ENCODE measurements around the gene TMED8. TPM values are rescaled to one million over a fixed set of nuclear protein-coding genes. Genes with fewer than 3 reads are reported as not detected.

TMED8 gene, protein sequence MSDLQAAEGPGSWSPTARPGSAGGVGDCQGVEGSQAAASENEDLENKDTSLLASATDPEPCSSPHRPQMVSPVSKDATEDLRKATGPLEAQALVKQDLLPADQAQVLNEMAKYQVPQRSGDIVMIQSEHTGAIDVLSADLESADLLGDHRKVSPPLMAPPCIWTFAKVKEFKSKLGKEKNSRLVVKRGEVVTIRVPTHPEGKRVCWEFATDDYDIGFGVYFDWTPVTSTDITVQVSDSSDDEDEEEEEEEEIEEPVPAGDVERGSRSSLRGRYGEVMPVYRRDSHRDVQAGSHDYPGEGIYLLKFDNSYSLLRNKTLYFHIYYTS
- total RNA-seq: 5.7 and 5.8 TPM in 2 replicates

DNA sequence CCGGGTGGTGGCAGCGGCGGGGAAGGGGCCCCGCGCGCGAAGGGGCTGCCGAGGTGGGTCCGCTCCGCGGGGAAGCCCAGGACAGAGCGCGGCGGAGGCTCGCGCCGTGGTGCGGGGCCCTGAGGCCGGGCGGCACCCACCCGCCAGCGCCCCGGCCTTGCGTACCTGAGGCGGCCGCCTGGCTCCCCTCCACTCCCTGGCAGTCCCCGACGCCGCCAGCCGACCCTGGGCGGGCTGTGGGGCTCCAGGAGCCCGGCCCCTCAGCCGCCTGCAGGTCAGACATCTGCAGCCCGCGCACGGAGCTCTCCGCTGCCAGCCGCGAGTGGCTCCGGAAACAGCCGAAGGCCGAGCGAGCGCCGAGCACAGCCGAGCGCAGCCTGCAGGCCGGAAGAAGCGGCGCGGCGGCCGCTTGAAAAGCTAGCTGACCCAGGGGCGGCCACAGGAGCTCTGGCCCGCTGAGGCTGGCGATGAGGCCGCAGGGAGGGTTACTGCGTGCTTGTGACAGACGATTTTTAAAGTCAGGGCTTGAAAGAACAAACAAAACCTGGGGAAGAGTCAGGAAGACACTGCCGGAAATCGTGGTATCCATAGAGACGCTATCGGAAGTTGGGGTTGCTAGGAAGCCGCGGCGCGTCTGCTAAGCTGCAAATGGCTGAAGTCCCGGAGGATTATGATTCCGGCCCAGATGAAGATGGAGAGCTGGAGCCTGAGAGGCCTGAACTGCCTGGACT is at the start of gene TMED8, which contains the start of gene SAMD15:
Gene TMED8 (minus strand): TSS at position 324 of the 731 bp plus-strand sequence. CDS start 41 bp downstream, at position 283.
Gene SAMD15 (plus strand): TSS at position 609 of the 731 bp plus-strand sequence. CDS start 40 bp downstream, at position 649.

DNA sequence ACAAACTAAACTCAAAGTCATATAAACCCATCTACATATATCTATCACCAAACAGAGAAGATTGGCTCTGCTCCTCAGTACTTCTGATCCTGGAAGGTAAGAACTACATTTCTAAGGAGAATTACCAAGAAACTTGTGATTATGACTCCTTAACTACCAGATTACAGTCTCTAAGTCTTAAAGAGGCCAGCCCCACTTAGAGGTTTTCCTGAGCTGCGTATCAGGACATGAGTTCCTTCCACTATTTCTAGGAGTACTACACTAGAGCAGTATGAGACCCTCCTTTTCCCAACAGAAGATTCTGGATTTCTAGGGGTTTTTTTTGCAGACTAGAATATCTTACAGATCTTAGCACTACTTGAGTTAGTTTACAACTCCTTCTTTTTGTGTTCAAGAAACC is 46.5 kb upstream of the TMED8 start, which contains the start of gene NOXRED1:
Gene NOXRED1 (minus strand): TSS at position 101 of the 400 bp plus-strand sequence. CDS start 634 bp downstream, outside the sequence.

DNA sequence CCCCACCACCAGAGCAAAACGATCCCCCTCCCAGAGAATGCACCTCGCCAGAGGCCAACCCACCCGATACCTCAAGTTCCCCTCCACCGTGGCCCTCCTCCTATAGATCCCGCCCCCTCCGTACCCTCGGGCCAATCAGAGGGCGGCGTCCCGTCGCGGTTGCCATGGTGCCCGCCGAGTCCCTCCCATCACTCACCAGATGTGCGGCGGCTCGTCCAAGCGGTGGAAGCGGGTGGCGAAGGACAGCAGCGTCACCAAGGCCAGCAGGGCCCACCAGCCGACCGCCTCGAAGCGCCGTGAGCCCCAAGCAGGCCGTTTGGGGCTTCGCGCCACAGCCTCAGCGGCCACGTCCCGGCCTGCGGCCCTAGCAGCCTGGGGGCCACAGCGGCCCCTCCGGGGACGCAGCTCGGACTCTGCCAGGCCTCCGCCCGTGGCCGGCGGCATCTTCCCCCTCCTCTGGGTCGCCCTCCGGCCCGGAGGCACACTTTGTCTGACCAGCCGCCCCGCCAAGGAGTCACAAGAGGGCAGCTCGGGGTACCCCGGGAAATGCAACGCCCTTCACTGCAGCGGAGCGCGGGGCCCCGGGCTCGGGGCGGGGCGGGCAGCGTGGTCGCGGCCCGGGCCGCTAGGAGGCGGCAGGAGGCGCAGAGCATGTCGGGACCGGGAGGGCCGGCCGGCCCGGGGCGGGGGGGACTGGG is 56.5 kb downstream of the TMED8 start, which contains the start of gene POMT2:
Gene POMT2 (minus strand): TSS at position 646 of the 698 bp plus-strand sequence. CDS start 202 bp downstream, at position 444.

Other genes with a start within 250 kb of the TMED8 start
- not detected in 2 replicates for gene ZDHHC22, start 235.3 kb downstream of the TMED8 start, total RNA-seq
- not detected in 2 replicates for gene TMEM63C, start 195.3 kb downstream of the TMED8 start, total RNA-seq
- gene NGB, start 105.9 kb downstream of the TMED8 start, total RNA-seq: not detected in 2 replicates
- gene POMT2, start 56.2 kb downstream of the TMED8 start, total RNA-seq: 9.4 and 14.4 TPM in 2 replicates
- gene GSTZ1, start 56.1 kb downstream of the TMED8 start, total RNA-seq: 19.6 and 25.1 TPM in 2 replicates
- 1.6 and 2.2 TPM in 2 replicates for gene SAMD15, start 285 bp upstream of the TMED8 start, total RNA-seq
- gene NOXRED1, start 46.4 kb upstream of the TMED8 start, total RNA-seq: 0.20 TPM in 1 of 2 replicates, not detected in the other
- 19.0 and 19.8 TPM in 2 replicates for gene VIPAS39, start 80.5 kb upstream of the TMED8 start, total RNA-seq
- gene AHSA1, start 81.0 kb upstream of the TMED8 start, total RNA-seq: 96.5 and 101 TPM in 2 replicates
- gene ISM2, start 121.7 kb upstream of the TMED8 start, total RNA-seq: 0.05 and 0.19 TPM in 2 replicates
- 12.4 and 17.5 TPM in 2 replicates for gene SPTLC2, start 239.5 kb upstream of the TMED8 start, total RNA-seq

Data from cardiac ventricle fibroblast (primary cell).